ENCODE data around the gene PPP1R3C. TPM values are rescaled to one million over a fixed set of nuclear protein-coding genes. Genes with fewer than 3 reads are reported as not detected.

The PPP1R3C gene
- total RNA-seq, 1 donor from 2014 or later, result 3.7 TPM

DNA sequence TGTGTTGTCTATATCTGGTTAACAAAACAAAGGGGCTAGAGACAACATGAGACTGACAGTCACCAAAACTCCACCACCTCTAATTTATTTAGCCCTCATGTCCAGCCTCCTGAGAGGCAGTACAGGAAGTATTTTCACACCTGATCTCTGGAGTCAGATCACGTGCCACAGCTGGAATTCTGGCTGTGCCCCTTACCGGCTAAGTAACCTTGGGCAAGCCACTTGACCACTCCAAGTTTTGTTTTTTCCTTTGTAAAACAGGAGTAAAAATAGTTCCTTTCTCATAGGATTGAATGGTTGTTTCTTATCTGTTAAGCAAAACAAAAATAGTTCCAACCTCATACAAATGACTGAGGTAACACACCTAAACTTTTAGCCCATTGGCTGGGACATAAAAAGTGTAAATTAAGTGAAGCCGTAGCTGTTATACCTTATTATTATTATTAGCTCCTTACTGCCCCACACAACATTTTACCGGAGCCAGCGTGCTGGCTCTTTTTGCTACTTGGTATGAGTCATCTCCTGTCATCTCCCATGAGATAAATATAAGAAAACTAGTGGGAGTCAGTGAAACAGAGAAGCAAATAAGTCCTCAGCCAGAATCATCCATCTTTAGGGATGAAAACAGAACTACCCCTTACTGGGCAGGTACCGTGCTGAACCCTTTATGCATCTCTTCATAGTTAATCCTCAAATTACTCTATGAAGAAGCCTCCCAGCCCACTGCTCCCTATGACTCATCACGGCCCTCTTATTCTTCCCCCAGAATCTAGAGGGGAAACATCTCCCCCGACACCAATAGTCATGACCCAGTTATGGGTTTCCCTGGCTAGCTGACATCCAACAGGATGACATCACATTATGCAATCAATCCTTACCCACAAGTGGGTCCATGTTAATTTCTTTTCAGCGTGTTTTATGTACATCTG lies 44.9 kb downstream of the PPP1R3C start:
- H3K36me3 Mint-ChIP-seq (ENCODE audit: low read depth, unreplicated experiment), result no peaks in the 10 kb centered on the region
- H3K27ac Mint-ChIP-seq (ENCODE audit: unreplicated experiment), result peak overlapping the region; percentile 66
- peaks cover 3% of the 10 kb centered on the region for H3K9me3 Mint-ChIP-seq (ENCODE audit: unreplicated experiment)
- H3K4me3 ChIP-seq (ENCODE audit: insufficient read depth, low read depth, low read length), result no peak overlapping the region
- peaks cover 46% of the 10 kb centered on the region for H3K4me1 ChIP-seq (ENCODE audit: insufficient read depth, low read length)
- H3K4me3 Mint-ChIP-seq (ENCODE audit: unreplicated experiment), result no peak overlapping the region
- H3K36me3 ChIP-seq (ENCODE audit: insufficient read depth, low read length), result no peaks in the 10 kb centered on the region
- DNase-seq (ENCODE audit: low read depth) (peak; percentile 90), FAIRE-seq (peak; percentile 81)
- H3K27me3 Mint-ChIP-seq (ENCODE audit: low read depth, unreplicated experiment), result no peaks in the 10 kb centered on the region
- H3K27ac ChIP-seq (ENCODE audit: low read depth, low read length), result peak overlapping the region; percentile 51
- TF ChIP-seq EZH2 (IDR thresholded peaks at IDR 0.05; ENCODE audit: insufficient read depth, low read length), result no peak
- TF ChIP-seq, protein P1, sequence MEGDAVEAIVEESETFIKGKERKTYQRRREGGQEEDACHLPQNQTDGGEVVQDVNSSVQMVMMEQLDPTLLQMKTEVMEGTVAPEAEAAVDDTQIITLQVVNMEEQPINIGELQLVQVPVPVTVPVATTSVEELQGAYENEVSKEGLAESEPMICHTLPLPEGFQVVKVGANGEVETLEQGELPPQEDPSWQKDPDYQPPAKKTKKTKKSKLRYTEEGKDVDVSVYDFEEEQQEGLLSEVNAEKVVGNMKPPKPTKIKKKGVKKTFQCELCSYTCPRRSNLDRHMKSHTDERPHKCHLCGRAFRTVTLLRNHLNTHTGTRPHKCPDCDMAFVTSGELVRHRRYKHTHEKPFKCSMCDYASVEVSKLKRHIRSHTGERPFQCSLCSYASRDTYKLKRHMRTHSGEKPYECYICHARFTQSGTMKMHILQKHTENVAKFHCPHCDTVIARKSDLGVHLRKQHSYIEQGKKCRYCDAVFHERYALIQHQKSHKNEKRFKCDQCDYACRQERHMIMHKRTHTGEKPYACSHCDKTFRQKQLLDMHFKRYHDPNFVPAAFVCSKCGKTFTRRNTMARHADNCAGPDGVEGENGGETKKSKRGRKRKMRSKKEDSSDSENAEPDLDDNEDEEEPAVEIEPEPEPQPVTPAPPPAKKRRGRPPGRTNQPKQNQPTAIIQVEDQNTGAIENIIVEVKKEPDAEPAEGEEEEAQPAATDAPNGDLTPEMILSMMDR (IDR thresholded peaks at IDR 0.05; ENCODE audit: insufficient read depth, low read depth, low read length), result no peak
- peaks cover 33% of the 10 kb centered on the region for H3K4me1 Mint-ChIP-seq (ENCODE audit: low read depth, unreplicated experiment)
- H3K9me3 ChIP-seq (ENCODE audit: insufficient read depth, low read depth, low read length), result no peaks in the 10 kb centered on the region
- no peak overlapping the region for H2AFZ ChIP-seq (ENCODE audit: low read depth, low read length)
- no peaks in the 10 kb centered on the region for H4K20me1 ChIP-seq (ENCODE audit: insufficient read depth, low read length)
- no peaks in the 10 kb centered on the region for H3K79me2 ChIP-seq (ENCODE audit: insufficient read depth, low read length)
- H3K27me3 ChIP-seq (ENCODE audit: insufficient read depth, low read length), result no peaks in the 10 kb centered on the region
- H3K9ac ChIP-seq (ENCODE audit: low read length), result peak overlapping the region; percentile 8
- H3K4me2 ChIP-seq (ENCODE audit: low read length), result peak overlapping the region; percentile 72

DNA sequence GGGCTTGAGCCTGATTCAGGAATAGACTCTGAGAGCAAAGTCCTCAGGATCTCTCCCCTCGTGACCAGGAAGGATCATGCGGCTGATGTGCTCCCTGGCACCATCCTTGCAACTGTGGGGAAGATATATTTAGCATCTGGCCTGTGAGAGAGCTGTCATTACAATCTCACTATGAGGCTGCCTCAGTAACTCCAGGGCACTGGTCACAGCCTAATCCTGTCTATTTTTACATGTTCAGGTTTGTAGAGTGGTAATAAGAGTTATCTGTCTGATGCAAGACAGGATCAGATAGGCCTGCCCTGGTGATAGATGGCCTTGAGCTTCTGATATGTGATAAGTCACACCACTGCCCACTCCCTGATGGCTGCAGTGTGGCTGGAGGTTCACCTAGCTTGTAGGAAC lies 50.7 kb downstream of the PPP1R3C start:
- no peak overlapping the region for H3K9ac ChIP-seq (ENCODE audit: low read length)
- Mint-ChIP-seq H3K9me3 (ENCODE audit: unreplicated experiment) (peaks cover 9% of the 10 kb centered on the region), H3K27ac (ENCODE audit: unreplicated experiment) (no peak overlapping the region), H3K36me3 (ENCODE audit: low read depth, unreplicated experiment) (no peaks in the 10 kb centered on the region), H3K4me3 (ENCODE audit: unreplicated experiment) (no peak overlapping the region), H3K4me1 (ENCODE audit: low read depth, unreplicated experiment) (peaks cover 3% of the 10 kb centered on the region), H3K27me3 (ENCODE audit: low read depth, unreplicated experiment) (no peaks in the 10 kb centered on the region)
- H3K9me3 ChIP-seq (ENCODE audit: insufficient read depth, low read depth, low read length), result no peaks in the 10 kb centered on the region
- no peaks in the 10 kb centered on the region for H3K4me1 ChIP-seq (ENCODE audit: insufficient read depth, low read length)
- H3K27ac ChIP-seq (ENCODE audit: low read depth, low read length), result no peak overlapping the region
- H3K4me3 ChIP-seq (ENCODE audit: insufficient read depth, low read depth, low read length), result no peak overlapping the region
- H4K20me1 ChIP-seq (ENCODE audit: insufficient read depth, low read length), result no peaks in the 10 kb centered on the region
- H3K79me2 ChIP-seq (ENCODE audit: insufficient read depth, low read length), result no peaks in the 10 kb centered on the region
- DNase-seq (ENCODE audit: low read depth) (no peak), FAIRE-seq (no peak)
- no peak overlapping the region for H2AFZ ChIP-seq (ENCODE audit: low read depth, low read length)
- no peaks in the 10 kb centered on the region for H3K36me3 ChIP-seq (ENCODE audit: insufficient read depth, low read length)
- H3K4me2 ChIP-seq (ENCODE audit: low read length), result no peak overlapping the region
- no peaks in the 10 kb centered on the region for H3K27me3 ChIP-seq (ENCODE audit: insufficient read depth, low read length)
- TF ChIP-seq EZH2 (IDR thresholded peaks at IDR 0.05; ENCODE audit: insufficient read depth, low read length), result no peak
- TF ChIP-seq, protein P1 (IDR thresholded peaks at IDR 0.05; ENCODE audit: insufficient read depth, low read depth, low read length), result no peak
